Adrenal gland (tissue), 12 donors: ENCODE results near the gene PDYN. TPM values are rescaled to one million over a fixed set of nuclear protein-coding genes. Genes with fewer than 3 reads are reported as not detected.

Source experiments
- DNase-seq, 7 donors: peaks; one replicate each; pipeline ENCODE4 v3.0.0-alpha.2; 2019 to 2020
- H3K27ac ChIP-seq, 5 donors: fragments of 200-600 bp; sonication (generic) in 4 of 5; 1 replicate in 3 of 5; 2 replicates in 2 of 5; pipeline versions ENCODE4 v1.5.1 to v1.8.0; 2016 to 2020; ENCODE audit warnings: mild to moderate bottlenecking in 1 of 5
- H3K27me3 ChIP-seq: fragments of 200-600 bp; 2 replicates; pipeline ENCODE4 v1.8.0; 2021
- H3K36me3 ChIP-seq, 2 donors: fragments of 200-600 bp; replicated peaks in 1 of 2; 1 replicate in 1 of 2; 2 replicates in 1 of 2; pipeline versions ENCODE4 v1.5.1 to v1.8.0; 2018 to 2022
- H3K4me1 ChIP-seq, 2 donors: fragments of 200-600 bp; replicated peaks in 1 of 2; 1 replicate in 1 of 2; 2 replicates in 1 of 2; pipeline versions ENCODE4 v1.5.1 to v1.8.0; 2018 to 2021
- H3K4me3 ChIP-seq, 4 donors: fragments of 200-600 bp; sonication (generic) in 3 of 4; one replicate each; pipeline ENCODE4 v1.5.1; 2016 to 2018
- H3K9me3 ChIP-seq, 3 donors: fragments of 200-600 bp; sonication (generic) in 1 of 3; replicated peaks in 1 of 3; 1 replicate in 2 of 3; 2 replicates in 1 of 3; pipeline versions ENCODE4 v1.5.1 to v1.8.0; 2016 to 2021
- CTCF ChIP-seq, 6 experiments: fragments of 450-650 bp in 4 of 6; fragments of 200-600 bp in 2 of 6; sonication (generic) in 1 of 6; IDR thresholded peaks; 1 replicate in 5 of 6; 2 replicates in 1 of 6; pipeline versions ENCODE4 v1.5.1 to v1.8.0; 2016 to 2021; ENCODE audit warnings: antibody characterized with exemption in 6 of 6, mild to moderate bottlenecking in 2 of 6, moderate library complexity in 1 of 6
- POLR2A ChIP-seq, 2 donors: fragments of 450-650 bp; IDR thresholded peaks; one replicate each; pipeline ENCODE4 v1.6.1; 2017; ENCODE audit warnings: antibody characterized with exemption in 2 of 2, mild to moderate bottlenecking in 2 of 2, moderate library complexity in 1 of 2
- WGBS, 4 donors: extraction: QIAGEN DNeasy Blood & Tissue Kit in 2 of 4; methylation state at CpG; one replicate each; pipeline versions ENCODE4 v1.1.5 to v1.1.7; 2013 to 2017; 5-methylcytosine and 5-hydroxymethylcytosine counted together
- intact Hi-C, 2 donors: fragments of 100-400 bp; cut with DNase I; formaldehyde crosslinking; loops; one replicate each; pipeline versions ENCODE4 v1.14.1 to v1.15.0; 2022 to 2023
- polyA plus RNA-seq, 3 donors: library from polyadenylated mRNA; stranded (reverse); fragments of 200-250 nt in 2 of 3; fragments of 350-450 nt in 1 of 3; fragmentation: Illumina TruSeq in 1 of 3; extraction: RNeasy Lipid Tissue Mini Kit (QIAGEN cat#74804) in 1 of 3; gene quantifications; one replicate each; pipeline ENCODE4 v1.2.3, GENCODE V29; 2013 to 2014
- total RNA-seq, 9 donors: library from RNA; depleted of rRNA in 4 of 9; stranded (reverse); fragments of >200 nt in 4 of 9; fragments of 120-200 nt in 1 of 9; fragmentation: NEBNext Ultra II Directional in 1 of 9; extraction: Animal tissue kit (Norgen Biotek cat#: 25700) in 1 of 9; gene quantifications; one replicate each; pipeline versions ENCODE4 v1.1.0 to v1.2.4, GENCODE V29; 2013 to 2023
- donor health status: healthy with polysubstance abuse.
- donor health status: Bipolar disorder and iron deficiency.
- donor health status: DM: yes; HTN: yes; CAD: no.
- donor health status: DM: no; HTN: no; CAD: no.
- donor health status: DM: no; HTN: no; CAD: no.
- donor health status: DM: yes; HTN: yes; CAD: no.

The PDYN gene
- total and polyA plus RNA-seq, 12 donors = not detected

GRCh38 chr20:2000285-2000684 lies 6.4 kb upstream of the PDYN start:
- TF ChIP-seq POLR2A (IDR thresholded peaks at IDR 0.05) (no peak), CTCF (IDR thresholded peaks at IDR 0.05) (no peak)
- no peaks in the 10 kb centered on the region for H3K4me1 ChIP-seq
- H3K36me3 ChIP-seq = no peaks in the 10 kb centered on the region
- H3K9me3 ChIP-seq = no peaks in the 10 kb centered on the region
- WGBS, 4 donors = 54 to 71% (median 59%) methylated on average over 6 of the region's 6 CpGs
- no peak for DNase-seq
- no peaks in the 10 kb centered on the region for H3K27me3 ChIP-seq
- intact Hi-C loops = no loop called here
- no peak overlapping the region for H3K27ac ChIP-seq
- H3K4me3 ChIP-seq = no peak overlapping the region

- no peak overlapping the region for H3K4me3 ChIP-seq
- no peaks in the 10 kb centered on the region for H3K9me3 ChIP-seq
- 49 to 57% (median 50%) methylated on average over 3 of the region's 3 CpGs for WGBS, 4 donors
- H3K36me3 ChIP-seq = no peaks in the 10 kb centered on the region
- DNase-seq = no peak
- intact Hi-C loops = no loop called here
- no peaks in the 10 kb centered on the region for H3K27me3 ChIP-seq
- H3K27ac ChIP-seq = no peak overlapping the region
- H3K4me1 ChIP-seq = no peaks in the 10 kb centered on the region
- TF ChIP-seq POLR2A (IDR thresholded peaks at IDR 0.05) (no peak), CTCF (IDR thresholded peaks at IDR 0.05) (no peak)
Measured at GRCh38 chr20:1998715-1999114, 4.9 kb upstream of the PDYN start.

GRCh38 chr20:1998193-1998520 lies 4.3 kb upstream of the PDYN start:
- Histone ChIP-seq H3K4me3 (no peak overlapping the region), H3K27ac (no peak overlapping the region), H3K4me1 (no peaks in the 10 kb centered on the region), H3K9me3 (no peaks in the 10 kb centered on the region), H3K27me3 (no peaks in the 10 kb centered on the region), H3K36me3 (no peaks in the 10 kb centered on the region)
- intact Hi-C loops = no loop called here
- no peak for DNase-seq
- 83 to 87% (median 85%) methylated on average over 4 of the region's 4 CpGs for WGBS, 4 donors
- no peak for TF ChIP-seq CTCF (IDR thresholded peaks at IDR 0.05)
- TF ChIP-seq POLR2A (IDR thresholded peaks at IDR 0.05) = no peak

GRCh38 chr20:1997483-1998192 lies 3.8 kb upstream of the PDYN start:
- no peaks in the 10 kb centered on the region for H3K27me3 ChIP-seq
- H3K27ac ChIP-seq = no peak overlapping the region
- no peaks in the 10 kb centered on the region for H3K36me3 ChIP-seq
- TF ChIP-seq CTCF (IDR thresholded peaks at IDR 0.05) = no peak
- TF ChIP-seq POLR2A (IDR thresholded peaks at IDR 0.05) = no peak
- H3K4me3 ChIP-seq = no peak overlapping the region
- no peaks in the 10 kb centered on the region for H3K4me1 ChIP-seq
- H3K9me3 ChIP-seq = no peaks in the 10 kb centered on the region
- intact Hi-C loops = no loop called here
- WGBS, 4 donors = 71 to 90% (median 75%) methylated on average over 8 to 15 of the region's 15 CpGs
- DNase-seq = no peak
